Measurements from ENCODE around the gene ATG12.

DNA sequence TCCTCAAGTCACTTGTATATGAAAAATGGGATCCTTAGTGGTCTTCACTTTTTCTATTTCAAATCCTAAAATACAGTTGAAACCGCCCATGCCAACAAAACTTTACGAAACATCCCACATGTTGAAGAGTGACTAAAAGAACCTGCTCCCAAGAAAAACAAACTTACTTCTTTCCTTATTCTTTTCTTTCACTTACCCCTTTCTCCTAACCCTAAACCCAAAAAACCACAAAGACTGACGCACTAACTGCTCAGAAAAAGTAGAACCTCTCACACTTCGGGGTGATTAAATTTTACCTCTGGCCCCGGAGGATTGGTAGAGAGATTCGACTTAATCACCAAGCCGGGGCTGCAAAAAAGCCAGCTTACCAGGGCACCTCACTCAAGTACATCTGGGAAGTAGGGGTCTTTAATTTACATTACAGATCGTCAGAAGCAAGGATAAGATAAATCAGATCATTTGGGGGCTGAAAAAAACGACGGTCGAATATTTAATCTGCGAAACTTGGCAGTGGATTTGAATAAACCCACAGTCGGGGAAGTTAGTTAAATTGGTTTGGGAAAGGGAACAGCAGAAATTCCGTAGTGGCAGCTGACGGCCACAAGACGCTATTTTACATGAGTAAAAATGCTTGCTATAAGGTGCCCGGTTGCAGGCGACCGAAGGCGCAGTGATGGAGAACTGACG, 26.2 kb downstream of the ATG12 start:
- TF ChIP-seq NANOG (IDR thresholded peaks at IDR 0.05; ENCODE audit: insufficient read depth, low read depth, low read length, poor library complexity, severe bottlenecking): no peak
- TF ChIP-seq, protein P1, sequence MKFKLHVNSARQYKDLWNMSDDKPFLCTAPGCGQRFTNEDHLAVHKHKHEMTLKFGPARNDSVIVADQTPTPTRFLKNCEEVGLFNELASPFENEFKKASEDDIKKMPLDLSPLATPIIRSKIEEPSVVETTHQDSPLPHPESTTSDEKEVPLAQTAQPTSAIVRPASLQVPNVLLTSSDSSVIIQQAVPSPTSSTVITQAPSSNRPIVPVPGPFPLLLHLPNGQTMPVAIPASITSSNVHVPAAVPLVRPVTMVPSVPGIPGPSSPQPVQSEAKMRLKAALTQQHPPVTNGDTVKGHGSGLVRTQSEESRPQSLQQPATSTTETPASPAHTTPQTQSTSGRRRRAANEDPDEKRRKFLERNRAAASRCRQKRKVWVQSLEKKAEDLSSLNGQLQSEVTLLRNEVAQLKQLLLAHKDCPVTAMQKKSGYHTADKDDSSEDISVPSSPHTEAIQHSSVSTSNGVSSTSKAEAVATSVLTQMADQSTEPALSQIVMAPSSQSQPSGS (IDR thresholded peaks at IDR 0.05; ENCODE audit: low read length): no peak
- TF ChIP-seq, protein P2, sequence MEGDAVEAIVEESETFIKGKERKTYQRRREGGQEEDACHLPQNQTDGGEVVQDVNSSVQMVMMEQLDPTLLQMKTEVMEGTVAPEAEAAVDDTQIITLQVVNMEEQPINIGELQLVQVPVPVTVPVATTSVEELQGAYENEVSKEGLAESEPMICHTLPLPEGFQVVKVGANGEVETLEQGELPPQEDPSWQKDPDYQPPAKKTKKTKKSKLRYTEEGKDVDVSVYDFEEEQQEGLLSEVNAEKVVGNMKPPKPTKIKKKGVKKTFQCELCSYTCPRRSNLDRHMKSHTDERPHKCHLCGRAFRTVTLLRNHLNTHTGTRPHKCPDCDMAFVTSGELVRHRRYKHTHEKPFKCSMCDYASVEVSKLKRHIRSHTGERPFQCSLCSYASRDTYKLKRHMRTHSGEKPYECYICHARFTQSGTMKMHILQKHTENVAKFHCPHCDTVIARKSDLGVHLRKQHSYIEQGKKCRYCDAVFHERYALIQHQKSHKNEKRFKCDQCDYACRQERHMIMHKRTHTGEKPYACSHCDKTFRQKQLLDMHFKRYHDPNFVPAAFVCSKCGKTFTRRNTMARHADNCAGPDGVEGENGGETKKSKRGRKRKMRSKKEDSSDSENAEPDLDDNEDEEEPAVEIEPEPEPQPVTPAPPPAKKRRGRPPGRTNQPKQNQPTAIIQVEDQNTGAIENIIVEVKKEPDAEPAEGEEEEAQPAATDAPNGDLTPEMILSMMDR (IDR thresholded peaks at IDR 0.05; ENCODE audit: control extremely low read depth in 1 of 3, insufficient read depth in 1 of 3, low read depth in 1 of 3, low read length in 3 of 3): peak in 1 of 3 experiments; percentile 11; a peak in 1 of 4 replicates
- no peak for TF ChIP-seq GABPA (IDR thresholded peaks at IDR 0.05; ENCODE audit: borderline replicate concordance, insufficient read depth, low read length)
- TF ChIP-seq SP4 (IDR thresholded peaks at IDR 0.05; ENCODE audit: low read length): no peak
